ENCODE data around the gene RHBDD2. TPM values are rescaled to one million over a fixed set of nuclear protein-coding genes. Genes with fewer than 3 reads are reported as not detected.
"Not testable (repeated sequence)": the region's sequence is repeated elsewhere in the genome, so short reads cannot be mapped to it uniquely, and the experiment has no call there.

The RHBDD2 gene
- 34.9 and 47.3 TPM in 2 replicates for total RNA-seq

DNA sequence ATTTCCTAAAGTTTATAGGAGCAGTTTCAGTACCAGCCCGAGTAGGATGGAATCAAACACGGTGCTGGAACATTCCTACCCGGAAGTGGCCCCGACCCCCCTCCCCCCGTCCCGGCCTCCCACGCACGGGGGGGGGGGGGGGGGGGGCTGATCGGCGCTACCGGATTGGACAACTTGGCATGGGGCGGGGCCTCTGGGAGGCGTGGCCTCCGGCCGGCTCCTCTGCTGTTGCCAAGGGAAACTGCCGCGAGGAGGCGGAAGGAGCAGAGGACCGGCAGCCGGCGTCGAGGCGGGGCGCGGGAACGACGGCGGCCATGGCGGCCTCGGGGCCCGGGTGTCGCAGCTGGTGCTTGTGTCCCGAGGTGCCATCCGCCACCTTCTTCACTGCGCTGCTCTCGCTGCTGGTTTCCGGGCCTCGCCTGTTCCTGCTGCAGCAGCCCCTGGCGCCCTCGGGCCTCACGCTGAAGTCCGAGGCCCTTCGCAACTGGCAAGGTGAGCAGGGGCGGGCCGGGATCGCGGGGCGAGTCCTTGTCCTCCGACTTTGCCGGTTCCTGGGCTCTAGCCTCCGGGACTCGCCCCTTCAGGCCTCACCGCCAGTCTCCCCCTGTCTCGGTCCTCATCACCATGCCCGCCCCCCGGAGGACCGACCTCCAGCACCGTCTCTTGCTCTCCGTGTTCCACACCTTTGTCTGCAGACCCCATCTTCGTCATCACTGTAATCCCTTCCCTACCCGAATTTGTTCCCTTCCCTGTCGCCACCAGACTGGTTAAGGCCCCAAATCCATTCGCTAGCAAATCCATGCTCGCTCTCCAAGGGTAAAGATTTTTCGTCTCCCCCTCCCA lies at the start of gene RHBDD2:
TSS of gene RHBDD2 (plus strand) at position 266 of the 843 bp plus-strand sequence. CDS start at position 315, 49 bp downstream.
- DNase-seq (ENCODE audit: low read depth) = peak; percentile 27
- TF ChIP-seq, protein P1, sequence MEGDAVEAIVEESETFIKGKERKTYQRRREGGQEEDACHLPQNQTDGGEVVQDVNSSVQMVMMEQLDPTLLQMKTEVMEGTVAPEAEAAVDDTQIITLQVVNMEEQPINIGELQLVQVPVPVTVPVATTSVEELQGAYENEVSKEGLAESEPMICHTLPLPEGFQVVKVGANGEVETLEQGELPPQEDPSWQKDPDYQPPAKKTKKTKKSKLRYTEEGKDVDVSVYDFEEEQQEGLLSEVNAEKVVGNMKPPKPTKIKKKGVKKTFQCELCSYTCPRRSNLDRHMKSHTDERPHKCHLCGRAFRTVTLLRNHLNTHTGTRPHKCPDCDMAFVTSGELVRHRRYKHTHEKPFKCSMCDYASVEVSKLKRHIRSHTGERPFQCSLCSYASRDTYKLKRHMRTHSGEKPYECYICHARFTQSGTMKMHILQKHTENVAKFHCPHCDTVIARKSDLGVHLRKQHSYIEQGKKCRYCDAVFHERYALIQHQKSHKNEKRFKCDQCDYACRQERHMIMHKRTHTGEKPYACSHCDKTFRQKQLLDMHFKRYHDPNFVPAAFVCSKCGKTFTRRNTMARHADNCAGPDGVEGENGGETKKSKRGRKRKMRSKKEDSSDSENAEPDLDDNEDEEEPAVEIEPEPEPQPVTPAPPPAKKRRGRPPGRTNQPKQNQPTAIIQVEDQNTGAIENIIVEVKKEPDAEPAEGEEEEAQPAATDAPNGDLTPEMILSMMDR (conservative IDR thresholded peaks at IDR 0.05; ENCODE audit: low read depth, low read length) = no peak
- H3K4me3 ChIP-seq (ENCODE audit: low read depth, low read length) = peak within 1 kb of the TSS; percentile 91

GRCh38 chr7:75829656-75830055 lies 49.2 kb upstream of the RHBDD2 start:
- not testable (repeated sequence) for H3K4me3 ChIP-seq (ENCODE audit: low read depth, low read length); DNase-seq (ENCODE audit: low read depth)

- DNase-seq (ENCODE audit: low read depth) = no peak
- TF ChIP-seq, protein P1 (conservative IDR thresholded peaks at IDR 0.05; ENCODE audit: low read depth, low read length) = no peak
- H3K4me3 ChIP-seq (ENCODE audit: low read depth, low read length) = no peak overlapping the region
Observed at GRCh38 chr7:75830978-75831377, 47.9 kb upstream of the RHBDD2 start.

GRCh38 chr7:75833662-75834061 lies 45.2 kb upstream of the RHBDD2 start:
- DNase-seq (ENCODE audit: low read depth); H3K4me3 ChIP-seq (ENCODE audit: low read depth, low read length): not testable (repeated sequence)

DNA sequence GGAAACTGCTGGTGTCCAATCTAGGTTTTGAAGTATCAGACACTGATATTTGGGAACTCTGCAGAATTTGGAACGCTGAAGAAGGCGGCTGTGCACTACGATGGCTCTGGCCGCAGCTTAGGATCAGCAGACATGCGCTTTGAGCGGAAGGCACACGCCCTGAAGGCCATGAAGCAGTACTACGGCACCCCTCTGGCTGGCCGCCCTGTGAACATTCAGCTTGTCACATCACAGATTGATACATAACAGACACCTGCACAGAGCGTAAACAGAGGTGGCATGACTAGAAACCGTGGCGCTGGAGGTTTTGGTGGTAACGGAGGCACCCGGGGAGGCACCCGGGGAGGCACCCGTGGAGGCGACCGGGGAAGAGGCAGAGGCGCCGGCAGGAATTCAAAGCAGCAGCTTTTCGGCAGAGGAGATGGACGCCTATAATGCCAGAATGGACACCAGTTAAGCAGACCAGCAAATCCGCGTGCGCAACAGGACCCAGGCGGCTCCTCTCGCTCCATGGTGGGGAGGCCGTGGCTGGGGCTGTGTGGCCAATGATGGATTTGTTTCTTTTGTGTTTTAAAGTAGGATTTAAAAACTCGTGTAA lies 43.0 kb upstream of the RHBDD2 start:
- TF ChIP-seq, protein P1 (conservative IDR thresholded peaks at IDR 0.05; ENCODE audit: low read depth, low read length) = no peak
- H3K4me3 ChIP-seq (ENCODE audit: low read depth, low read length) = no peak overlapping the region
- no peak for DNase-seq (ENCODE audit: low read depth)

GRCh38 chr7:75836798-75837197 lies 42.0 kb upstream of the RHBDD2 start:
- DNase-seq (ENCODE audit: low read depth) = no peak
- no peak overlapping the region for H3K4me3 ChIP-seq (ENCODE audit: low read depth, low read length)
- TF ChIP-seq, protein P1 (conservative IDR thresholded peaks at IDR 0.05; ENCODE audit: low read depth, low read length) = no peak

DNA sequence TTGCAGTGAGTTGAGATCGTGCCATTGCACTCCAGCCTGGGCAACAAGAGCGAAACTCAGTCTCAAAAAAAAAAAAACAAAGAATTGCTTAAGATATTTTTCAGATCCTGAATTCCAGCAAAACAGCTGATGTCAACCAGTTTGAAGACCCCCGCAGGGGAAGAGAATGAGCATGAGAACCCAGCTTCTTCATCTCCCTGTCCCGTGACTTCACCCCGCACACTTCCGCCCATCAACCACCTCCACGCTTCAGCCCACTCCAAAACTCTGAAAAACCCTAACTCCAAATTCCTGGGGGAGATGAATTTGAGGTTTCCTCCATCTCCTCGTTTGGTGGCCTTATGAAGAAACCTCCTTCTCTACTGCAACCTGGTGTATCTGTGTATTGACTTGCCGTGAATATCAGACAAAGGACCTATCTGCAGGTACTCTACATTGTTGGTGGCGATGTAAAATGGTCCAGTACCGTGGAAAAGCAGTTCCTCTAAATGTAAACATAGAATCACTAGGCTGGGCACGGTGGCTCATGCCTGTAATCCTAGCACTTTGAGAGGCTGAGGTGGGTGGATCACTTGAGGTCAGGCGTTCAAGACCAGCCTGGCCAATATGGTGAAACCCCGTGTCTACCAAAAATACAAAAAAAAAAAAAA lies 40.4 kb upstream of the RHBDD2 start:
- not testable (repeated sequence) for DNase-seq (ENCODE audit: low read depth); H3K4me3 ChIP-seq (ENCODE audit: low read depth, low read length)

DNA sequence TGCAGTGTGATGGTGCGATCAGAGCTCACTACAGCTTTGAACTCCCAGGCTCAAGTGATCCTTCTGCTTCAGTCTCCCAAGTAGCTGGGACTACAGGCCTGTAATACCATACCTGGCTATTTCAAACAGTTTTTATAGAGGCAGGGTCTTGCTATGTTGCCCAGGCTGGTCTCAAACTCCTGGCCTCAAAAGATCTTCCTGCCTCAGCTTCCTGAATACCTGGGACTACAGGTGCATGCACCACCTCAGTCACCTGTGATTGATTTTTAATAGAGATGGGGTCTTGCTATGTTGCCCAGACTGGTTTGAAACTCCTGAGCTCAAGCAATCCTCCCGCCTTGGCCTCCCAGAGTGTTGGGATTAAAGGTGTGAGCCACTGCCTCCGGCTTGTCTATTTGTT lies 38.8 kb upstream of the RHBDD2 start:
- no peak overlapping the region for H3K4me3 ChIP-seq (ENCODE audit: low read depth, low read length)
- DNase-seq (ENCODE audit: low read depth) = no peak
- TF ChIP-seq, protein P1 (conservative IDR thresholded peaks at IDR 0.05; ENCODE audit: low read depth, low read length) = no peak

All from epithelial cell of proximal tubule (primary cell).